Choroid plexus epithelial cell (primary cell): ENCODE measurements around the gene ARHGEF40.

Source experiments
- DNase-seq: peaks from one replicate; pipeline ENCODE4 v3.0.0-alpha.2; 2010; ENCODE audit warnings: low read depth
- H3K4me3 ChIP-seq: 2 replicates; pipeline ENCODE4 v1.5.1; 2011; ENCODE audit warnings: low read depth, mild to moderate bottlenecking, control low read depth, low read length, moderate library complexity
- TF ChIP-seq, protein P1 (sequence below): conservative IDR thresholded peaks from 2 replicates; pipeline ENCODE4 v1.5.1; 2011; ENCODE audit warnings: low read depth, mild to moderate bottlenecking, control low read depth, inconsistent platforms, low read length, moderate library complexity

Gene ARHGEF40

GRCh38 chr14:21048638-21049037 lies 21.5 kb upstream of the ARHGEF40 start:
- H3K4me3 ChIP-seq = no peak overlapping the region
- TF ChIP-seq, protein P1, sequence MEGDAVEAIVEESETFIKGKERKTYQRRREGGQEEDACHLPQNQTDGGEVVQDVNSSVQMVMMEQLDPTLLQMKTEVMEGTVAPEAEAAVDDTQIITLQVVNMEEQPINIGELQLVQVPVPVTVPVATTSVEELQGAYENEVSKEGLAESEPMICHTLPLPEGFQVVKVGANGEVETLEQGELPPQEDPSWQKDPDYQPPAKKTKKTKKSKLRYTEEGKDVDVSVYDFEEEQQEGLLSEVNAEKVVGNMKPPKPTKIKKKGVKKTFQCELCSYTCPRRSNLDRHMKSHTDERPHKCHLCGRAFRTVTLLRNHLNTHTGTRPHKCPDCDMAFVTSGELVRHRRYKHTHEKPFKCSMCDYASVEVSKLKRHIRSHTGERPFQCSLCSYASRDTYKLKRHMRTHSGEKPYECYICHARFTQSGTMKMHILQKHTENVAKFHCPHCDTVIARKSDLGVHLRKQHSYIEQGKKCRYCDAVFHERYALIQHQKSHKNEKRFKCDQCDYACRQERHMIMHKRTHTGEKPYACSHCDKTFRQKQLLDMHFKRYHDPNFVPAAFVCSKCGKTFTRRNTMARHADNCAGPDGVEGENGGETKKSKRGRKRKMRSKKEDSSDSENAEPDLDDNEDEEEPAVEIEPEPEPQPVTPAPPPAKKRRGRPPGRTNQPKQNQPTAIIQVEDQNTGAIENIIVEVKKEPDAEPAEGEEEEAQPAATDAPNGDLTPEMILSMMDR = no peak
- DNase-seq = no peak

- peak; percentile 64 for DNase-seq
- H3K4me3 ChIP-seq = no peak overlapping the region
- TF ChIP-seq, protein P1 = no peak
Observed at GRCh38 chr14:21049271-21049673, 20.8 kb upstream of the ARHGEF40 start.

DNA sequence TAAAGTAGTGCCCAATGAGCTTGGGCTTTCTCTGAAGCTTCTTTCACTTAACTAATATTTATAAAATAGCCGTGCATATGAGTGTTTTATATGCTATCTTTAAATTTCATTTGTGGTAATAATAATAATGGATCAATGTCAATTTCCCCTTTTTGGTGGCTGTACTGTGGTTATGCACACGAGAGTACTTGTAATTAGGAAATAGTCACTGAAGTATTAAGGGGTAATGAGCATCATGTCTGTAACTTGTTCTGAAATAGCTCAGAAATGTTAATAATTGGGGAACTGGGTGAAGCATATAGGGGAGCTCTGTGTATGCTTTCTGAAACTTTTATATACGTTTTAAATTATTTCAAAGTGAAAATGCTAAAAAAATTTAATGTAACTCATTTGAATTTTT lies 19.5 kb upstream of the ARHGEF40 start:
- TF ChIP-seq, protein P1 = no peak
- H3K4me3 ChIP-seq = no peak overlapping the region
- no peak for DNase-seq

DNA sequence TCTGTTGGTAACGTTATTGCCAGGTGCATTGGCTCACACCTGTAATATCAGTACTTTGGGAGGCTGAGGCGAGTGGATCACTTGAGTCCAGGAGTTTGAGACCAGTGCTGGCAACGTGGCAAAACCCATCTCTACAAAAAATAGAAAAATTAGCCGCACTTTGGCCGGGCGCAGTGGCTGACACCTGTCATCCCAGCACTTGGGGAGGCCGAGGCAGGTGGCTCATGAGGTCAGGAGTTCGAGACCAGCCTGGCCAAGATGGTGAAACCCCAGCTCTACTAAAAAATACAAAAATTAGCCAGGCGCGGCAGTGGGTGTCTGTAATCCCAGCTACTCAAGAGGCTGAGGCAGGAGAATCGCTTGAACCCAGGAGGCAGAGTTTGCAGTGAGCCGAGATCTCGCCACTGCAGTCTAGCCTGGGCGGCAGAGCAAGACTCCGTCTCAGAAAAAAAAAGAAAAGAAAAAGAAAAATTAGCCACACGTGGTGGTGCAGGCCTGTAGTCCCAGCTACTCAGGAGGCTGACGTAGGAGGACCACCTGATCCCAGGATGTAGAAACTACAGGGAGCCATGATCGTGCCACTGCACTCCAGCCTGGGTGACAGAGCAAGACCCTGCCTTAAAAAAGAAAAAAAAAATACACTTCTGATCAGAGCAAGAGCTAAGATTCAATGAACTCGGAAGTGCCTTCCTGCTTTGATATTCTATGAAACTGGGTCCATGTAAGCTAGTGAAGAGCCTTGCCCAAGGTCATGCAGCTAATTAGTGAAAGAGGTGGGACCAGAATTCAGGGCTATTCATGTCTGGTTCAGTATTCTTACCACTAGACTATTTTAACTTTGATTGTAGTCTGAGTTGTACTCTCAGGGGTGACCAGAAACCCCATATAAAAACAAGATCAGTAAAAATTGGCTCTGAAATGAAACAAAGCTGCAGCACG lies 16.7 kb upstream of the ARHGEF40 start:
- H3K4me3 ChIP-seq = no peak overlapping the region
- no peak for DNase-seq
- TF ChIP-seq, protein P1 = no peak

DNA sequence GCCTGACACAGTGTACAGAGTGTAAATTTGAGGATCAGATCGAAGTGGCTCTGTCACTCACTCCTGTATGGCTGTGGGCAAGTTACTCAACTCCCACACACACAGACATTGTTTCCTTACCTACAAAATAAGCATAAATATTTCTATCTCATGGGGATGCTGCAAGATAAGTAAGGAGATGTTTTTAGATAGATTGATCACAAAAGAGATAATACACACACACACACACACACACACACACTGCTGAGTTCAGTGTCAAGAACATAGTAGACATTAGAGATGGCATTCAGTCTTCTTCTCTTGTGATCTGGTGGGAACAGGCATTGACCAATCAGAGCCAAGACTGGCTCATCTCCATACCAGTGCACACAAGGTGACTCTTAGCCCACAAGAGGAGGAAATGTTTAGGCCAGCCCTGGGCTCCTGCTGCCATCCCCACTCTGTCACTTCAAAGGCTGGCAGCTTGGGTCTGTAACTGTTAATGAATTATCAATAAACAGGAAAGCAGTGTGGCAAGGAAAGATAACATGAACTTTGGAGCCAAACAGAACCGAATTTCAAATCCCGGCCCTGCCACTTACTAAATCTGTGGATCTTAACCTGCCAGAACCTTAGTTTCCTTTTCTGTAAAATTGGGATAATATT lies 15.9 kb upstream of the ARHGEF40 start:
- TF ChIP-seq, protein P1 = no peak
- H3K4me3 ChIP-seq = no peak overlapping the region
- no peak for DNase-seq

GRCh38 chr14:21054768-21055145 lies 15.3 kb upstream of the ARHGEF40 start:
- H3K4me3 ChIP-seq = no peak overlapping the region
- DNase-seq = no peak
- TF ChIP-seq, protein P1 = no peak
